Femur (tissue), 1 donor: ENCODE measurements around the gene MZT2B.
A peak's percentile ranks its signal among the peaks of the same experiment; 100 is the strongest.
"Not testable (repeated sequence)": the region's sequence is repeated elsewhere in the genome, so short reads cannot be mapped to it uniquely, and the experiment has no call there.

Source experiments
- DNase-seq: peaks from one replicate; pipeline ENCODE4 v3.0.0-alpha.2; 2017

MZT2B gene, protein sequence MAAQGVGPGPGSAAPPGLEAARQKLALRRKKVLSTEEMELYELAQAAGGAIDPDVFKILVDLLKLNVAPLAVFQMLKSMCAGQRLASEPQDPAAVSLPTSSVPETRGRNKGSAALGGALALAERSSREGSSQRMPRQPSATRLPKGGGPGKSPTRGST

DNA sequence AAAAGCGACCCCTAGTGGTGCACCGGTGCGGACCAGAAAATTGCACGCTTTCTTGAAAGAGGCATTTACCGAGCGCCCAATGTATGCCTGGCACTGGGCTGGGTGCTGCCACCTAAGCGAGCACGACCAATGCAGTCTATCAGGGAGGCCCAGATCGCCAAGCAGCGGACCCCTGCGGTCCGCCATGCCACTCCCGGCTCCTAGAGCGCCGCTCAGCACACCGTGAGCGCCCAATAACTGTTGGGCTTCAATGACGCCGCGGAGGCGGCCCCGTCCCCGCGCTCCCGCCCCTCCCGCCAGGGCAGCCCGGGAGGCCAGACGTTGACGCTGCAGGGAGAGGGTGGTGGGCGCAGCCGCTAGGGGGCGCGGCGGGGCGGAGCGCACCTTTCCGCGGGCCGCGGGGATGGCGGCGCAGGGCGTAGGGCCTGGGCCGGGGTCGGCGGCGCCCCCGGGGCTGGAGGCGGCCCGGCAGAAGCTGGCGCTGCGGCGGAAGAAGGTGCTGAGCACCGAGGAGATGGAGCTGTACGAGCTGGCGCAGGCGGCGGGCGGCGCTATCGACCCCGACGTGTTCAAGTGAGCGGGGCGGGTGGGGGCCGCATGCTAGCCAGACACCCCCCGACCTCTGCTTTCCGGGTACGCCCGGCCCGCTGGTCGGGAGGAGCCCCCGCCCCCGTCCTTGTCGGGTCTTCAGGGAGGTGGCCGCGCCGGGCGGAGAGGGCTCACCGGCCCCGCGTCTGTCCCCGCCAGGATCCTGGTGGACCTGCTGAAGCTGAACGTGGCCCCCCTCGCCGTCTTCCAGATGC, at the start of gene MZT2B:
TSS of gene MZT2B (plus strand) at position 383 of the 803 bp plus-strand sequence. CDS start at position 404, 21 bp downstream.
- peak; percentile 91 for DNase-seq

- DNase-seq = no peak
Observed at GRCh38 chr2:130135692-130136541, 46.1 kb upstream of the MZT2B start.

GRCh38 chr2:130136546-130136945, 45.5 kb upstream of the MZT2B start:
- DNase-seq = not testable (repeated sequence)

DNA sequence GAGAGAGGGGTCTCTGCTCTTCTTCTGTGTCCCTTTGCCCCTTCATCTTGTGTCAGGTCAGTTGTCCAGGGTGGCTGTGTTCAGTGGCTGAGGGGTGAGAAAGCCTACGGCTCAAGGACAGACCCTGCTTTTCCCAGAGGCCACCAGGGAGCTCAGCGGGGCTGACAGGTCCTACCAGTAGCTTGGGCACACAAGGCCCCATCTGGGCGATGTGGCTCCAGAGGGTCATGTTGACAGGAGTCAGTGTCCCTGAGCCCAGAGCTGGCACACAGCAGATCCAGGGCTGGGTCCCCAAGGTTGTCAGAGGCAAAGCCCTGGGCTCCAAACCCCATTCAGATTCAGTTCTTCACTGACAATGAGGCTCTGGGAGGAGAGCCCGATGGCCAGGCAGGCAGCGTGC, 44.9 kb upstream of the MZT2B start:
- DNase-seq = not testable (repeated sequence)

- DNase-seq = not testable (repeated sequence)
Observed at GRCh38 chr2:130138326-130138725, 43.7 kb upstream of the MZT2B start.

DNA sequence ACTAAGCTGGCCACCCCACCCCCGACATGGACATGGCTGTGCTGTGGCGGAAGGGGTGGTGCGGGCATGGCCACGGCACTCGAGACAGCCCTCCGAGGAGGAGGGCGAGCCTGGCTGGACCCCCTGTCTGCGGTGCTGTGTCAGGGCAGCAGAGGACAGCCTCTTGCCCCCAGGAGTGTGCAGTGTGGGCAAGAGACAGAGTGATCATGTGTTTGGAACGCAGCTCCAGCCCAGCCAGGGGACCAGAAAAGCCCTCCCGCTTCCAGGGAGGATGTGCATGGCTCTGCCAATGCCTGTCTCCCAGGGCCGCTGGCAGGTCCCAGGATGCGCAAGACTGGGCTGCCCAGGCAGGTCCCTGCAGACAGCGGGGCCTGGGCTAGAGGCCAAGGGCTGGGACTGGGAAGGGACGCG, 43.2 kb upstream of the MZT2B start:
- DNase-seq = not testable (repeated sequence)

DNA sequence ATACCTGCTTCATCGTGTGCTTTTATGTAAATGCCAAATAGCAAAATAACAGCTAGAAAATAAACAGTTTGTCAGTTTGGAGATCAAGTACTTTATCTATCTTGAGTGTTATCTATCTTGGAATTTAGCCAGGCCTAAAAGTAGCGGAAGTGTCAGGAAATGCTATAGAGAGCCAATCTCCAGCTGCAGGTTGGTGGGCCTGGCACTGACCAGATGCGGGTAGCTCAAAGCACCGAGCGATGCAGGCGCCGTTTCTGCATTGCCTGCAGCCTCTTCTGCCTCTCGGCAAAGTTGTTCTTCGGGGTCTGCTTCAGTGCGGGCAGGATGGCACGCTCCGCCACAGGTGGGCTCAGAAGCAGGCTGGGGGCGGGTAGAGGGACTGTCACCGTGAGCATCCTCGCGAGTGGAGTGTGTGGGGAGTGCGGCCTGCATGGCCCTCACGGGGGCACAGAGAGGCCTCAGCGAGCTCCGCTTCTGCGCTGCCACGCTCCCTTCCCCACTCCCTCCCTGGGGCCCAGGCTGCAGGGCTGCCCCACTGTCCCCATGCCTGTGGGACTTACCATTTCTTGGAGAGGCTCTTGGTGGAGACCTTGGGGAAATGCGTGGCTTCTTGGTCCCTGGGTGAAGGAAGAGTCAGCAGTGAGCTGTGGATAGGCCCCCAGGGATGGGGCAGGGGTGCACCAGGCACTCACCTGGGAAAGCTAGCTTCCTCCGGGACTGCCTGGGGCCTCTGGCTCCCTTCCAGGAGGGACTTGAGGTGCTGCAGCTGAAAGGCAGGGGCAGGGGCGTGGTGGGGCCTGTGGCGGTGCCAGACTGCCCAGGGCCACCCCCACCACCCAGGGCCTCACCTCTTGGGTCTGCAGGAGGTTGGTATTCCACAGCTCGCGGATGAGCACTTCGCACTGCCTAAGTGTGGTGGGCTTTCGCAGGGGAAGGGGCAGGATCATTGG, 42.5 kb upstream of the MZT2B start:
- not testable (repeated sequence) for DNase-seq

DNA sequence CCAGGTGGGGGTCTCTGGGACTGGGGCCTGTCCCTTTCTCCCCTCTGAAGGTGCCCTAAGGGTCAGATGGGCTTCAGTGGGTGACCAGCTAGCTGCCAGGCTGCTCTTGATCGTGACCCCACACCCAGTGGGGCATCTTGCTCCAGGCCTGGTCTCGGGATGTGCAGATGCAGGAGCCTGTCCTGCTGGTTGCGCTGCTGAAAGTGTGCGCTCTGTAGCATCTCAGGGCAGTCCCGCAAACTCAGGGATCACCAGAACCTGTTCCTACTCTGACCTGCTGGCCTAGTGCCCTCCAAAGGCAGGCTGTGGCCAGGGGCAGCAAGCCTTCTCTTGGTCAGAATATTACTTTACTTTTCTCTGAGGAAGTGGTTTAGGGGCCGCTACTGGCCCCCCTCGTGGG, 41.5 kb upstream of the MZT2B start:
- DNase-seq = not testable (repeated sequence)

- not testable (repeated sequence) for DNase-seq
Observed at GRCh38 chr2:130141002-130141401, 41.1 kb upstream of the MZT2B start.

DNA sequence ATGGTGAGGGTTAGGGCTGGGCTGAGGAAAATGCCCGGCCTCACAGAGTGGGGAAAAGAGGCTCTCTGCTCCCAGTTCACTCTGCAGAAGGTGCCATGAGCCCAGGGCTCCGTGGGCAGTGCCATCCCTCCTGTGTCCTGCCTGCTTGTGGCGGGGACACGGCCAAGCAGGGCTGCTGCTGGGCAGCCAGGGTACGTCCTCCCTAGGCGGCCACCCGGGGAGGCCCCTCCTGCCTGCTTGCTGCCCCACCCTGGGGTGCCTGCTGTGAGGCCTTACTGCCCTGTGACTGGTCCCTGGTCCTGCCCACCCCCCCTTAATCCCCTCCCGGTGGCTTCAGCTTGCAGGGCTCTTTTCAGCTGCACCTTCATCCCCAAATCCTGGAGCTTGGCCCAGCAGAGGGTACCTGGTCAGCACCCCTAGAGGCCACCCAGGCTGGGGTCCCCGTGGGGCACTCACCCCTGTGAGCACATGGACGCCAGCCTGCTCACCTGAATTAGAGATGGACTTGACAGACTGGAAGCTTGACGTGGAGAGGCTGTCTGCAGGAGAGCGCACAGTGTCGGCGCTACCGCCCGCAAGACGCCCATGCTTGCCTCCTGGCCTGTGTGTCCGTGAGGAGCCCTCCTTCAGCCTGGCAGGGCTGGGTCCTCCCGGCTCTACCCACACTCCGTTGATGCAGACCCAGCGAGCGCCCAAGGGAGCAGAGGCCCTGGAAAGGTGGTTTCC, 40.3 kb upstream of the MZT2B start:
- DNase-seq = not testable (repeated sequence)

DNA sequence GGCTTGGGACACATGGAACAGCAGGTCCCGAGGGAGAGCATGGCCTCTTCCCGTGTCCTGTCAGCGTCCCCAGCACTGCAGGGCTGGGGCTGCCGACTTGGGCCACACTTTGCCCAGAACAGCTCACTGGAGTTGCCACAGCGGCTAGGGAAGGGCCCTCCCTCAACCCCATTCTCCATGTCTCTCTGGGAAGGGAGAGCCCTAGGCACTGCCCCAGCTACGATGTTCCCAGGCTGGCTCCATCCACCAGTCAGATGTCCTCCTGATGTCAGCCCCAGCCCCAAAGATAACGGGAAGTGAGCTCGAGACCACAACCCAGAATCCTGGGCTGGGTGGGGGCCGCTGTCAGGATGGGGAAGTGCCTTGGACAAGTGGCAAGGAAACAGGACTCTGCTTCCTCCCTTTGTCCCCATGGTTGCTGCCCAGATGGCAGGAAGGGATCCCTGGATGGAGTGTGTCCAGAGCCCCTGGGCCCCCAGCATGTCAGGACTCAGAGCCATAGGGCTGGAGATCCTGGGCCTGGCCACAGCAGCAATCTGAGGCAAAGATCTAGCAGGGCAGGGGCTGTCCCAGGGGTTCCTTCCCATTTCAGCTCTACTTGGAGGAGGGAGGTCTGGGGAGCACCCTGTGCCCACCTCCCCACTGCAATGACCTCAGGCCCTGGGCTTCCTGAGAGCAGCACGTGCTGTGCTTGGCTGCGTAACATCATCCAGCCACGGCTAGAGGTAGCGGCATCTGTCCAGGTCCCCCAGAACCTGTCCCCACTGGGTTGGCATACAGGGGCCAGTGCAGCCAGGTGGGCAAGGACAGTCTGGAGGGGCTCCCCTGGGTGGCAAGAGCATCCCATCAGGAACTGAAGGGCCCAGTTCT, 39.4 kb upstream of the MZT2B start:
- DNase-seq = not testable (repeated sequence)

DNA sequence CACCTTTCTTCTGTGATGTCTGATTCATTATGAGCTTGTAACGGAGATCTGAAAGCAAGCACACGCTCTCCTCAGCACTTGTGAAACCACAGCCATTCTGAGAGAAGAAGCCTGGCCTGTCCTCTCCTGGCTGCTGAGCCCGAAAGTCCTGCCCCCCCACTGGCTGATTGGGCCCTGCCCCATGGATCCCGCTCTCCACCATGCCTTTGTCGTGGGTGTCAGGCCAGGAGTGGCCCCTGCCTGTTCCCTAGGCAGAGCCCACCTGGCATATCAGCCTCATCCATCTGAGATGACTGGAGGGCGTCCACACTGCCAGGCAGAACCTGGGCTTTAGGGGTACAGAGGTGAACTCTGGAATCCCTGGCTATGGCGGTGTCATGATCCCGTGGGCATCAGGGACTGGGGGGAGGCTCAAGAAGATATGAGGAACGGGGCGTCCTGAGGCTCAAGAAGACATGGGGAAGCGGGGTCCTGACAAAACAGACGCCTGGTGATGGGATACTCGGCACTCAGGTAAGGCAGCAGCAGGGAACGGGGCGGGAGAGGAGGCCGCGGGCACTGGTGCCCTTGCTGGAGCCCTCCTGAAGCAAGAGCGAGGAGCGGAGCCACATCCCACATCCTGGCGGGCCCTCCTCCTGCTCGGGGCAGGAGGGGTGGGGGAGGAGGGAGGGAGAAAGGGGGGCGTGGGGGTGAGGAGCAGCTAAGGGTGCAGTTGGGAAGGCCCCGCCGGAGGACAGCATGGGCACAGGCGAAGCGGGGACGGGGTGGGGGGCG, 38.6 kb upstream of the MZT2B start:
- not testable (repeated sequence) for DNase-seq

GRCh38 chr2:130145006-130145414, 37.1 kb upstream of the MZT2B start, which contains the start of gene CCDC74B:
CCDC74B (minus strand) TSS chr2:130145112; CDS start chr2:130144996, 116 bp downstream.
- DNase-seq = not testable (repeated sequence)

DNA sequence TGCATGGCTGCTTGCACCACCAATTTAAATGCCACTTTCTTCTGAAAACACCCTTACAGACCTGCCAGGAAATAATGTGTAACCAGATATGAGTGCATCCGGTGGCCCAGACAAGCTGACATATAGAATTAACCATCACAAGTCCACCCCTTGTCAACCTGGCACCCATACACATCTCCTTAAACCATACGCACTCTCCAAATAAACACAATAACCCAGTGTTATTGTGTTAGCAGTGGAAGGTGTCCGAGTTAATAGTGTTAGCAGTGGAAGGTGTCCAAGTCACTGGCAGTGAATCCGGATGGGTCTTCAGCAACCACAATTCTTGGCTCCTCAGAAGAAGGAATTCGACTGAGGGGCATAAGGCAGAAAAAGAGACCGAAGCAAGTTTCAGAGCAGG, 33.5 kb upstream of the MZT2B start:
- DNase-seq = not testable (repeated sequence)

DNA sequence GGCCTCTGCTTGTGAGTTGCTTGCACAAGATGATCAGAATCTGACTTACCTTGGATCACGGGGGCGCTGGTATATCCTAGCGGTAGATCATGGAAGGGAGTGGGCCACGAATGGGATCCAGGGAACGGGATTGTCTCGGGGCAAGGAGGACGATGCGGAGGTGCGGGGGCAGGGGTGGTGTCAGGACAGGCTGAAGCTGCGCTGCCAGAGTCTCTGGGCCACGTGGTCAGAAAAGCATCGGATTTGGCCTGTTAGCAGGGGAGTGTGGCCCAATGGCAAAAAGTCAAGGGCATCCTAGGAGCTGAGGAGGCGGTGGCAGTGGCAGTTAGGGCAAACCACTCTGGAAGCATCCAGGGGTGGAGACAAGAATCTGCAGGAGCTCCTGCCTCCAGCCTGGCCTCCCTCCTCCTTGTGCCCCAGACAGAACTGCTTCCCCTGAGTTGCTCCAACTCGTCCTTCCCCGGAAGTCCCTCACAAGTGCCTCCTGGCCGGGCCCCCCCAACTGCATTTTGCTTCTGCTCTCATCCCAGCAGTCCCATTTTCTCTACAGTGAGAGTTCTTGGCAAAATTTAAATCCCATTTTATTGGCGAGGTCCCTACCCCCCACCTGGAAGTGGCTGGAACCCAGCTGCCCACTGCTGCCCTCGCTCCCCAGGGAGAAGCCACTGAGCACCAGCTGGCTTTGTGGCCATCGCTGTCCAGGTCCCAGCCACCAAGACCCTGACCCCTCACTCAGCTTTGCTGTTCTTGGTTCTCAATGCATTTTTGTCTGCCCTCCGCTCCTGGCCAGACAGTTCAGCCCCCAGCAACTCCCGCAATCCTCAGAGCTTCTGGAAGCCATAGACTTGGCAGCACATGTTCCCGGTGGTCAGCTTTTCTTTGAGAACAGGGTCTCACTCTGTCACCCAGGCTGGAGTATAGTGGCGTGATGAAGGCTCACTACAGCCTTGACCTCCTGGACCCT, 31.6 kb upstream of the MZT2B start:
- DNase-seq = no peak

GRCh38 chr2:130151145-130151512, 30.9 kb upstream of the MZT2B start:
- not testable (repeated sequence) for DNase-seq

- not testable (repeated sequence) for DNase-seq
Observed at GRCh38 chr2:130152136-130152815, 29.8 kb upstream of the MZT2B start.
